ENCODE results near the gene SLC22A4.

The SLC22A4 gene

DNA sequence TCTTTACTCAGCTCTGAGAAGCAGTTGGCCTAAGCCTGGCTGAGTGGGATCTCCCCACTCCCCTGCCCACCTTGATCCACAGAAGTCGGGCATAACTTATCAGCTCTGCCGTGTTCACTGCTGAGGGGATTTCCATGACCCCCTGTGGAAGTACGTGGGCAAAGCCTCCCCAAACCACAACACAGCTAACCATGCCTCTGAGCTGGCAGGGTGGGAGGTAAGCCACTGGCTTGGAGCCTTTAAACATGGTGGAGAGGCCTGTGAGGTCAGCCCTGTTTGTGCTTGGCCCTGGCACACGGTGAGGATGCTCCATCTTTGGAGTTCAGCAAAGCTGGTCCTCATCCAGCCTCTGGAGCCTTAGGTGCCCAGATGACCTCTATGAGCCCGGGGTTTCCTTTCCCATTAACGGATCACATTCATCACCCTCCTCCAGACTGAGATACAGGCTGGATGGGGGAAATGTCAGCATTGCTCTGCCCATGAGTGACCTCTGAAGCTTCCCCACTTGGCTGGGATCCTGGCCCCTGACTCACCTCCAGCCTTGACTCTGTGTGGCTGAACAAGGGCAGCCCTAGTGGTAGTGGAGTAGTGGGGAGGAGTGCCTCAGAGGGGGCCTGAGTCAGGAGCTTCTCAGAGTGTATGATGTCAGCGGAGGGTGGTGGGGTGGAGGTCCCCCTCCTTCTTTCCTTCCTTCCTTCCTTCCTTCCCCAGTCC, 30.5 kb upstream of the SLC22A4 start:
- DNase-seq: no peak

DNA sequence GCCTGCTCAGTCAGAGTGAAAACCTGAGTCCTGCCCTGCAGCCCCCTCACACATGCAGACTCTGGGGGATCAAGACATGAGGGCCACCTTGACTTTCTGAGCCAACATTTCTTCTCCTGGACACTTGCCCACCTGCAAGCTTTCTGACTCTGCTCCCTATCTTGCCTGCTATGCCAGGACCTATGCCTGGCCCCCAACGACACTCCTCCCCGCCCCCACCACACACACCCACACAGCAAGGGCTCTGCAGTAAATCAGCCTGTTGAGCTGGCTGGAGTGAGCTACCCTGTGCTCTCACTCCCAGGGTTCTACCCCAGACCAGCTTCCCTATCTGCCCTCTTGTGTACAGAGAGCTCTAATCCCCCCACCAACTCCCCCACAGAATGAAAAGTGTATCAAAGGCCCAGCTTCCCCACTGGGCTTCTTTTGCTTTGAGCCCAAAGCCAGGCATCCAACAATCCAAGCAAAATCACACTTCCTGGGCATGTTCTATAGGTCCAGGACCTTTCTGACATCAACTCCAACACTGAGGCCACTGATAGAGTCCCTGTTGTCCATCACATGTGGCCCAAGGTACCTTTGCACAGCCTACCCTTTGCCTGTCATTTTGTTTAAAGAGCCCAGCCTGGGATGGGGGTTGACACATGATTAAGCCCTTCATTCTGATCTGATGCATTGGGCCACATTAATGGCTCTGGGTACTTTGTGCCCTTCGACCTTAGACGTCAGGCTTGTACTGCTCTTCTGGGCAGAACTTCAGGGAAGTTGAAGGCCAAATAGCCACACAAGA, 29.5 kb upstream of the SLC22A4 start:
- no peak for DNase-seq

DNA sequence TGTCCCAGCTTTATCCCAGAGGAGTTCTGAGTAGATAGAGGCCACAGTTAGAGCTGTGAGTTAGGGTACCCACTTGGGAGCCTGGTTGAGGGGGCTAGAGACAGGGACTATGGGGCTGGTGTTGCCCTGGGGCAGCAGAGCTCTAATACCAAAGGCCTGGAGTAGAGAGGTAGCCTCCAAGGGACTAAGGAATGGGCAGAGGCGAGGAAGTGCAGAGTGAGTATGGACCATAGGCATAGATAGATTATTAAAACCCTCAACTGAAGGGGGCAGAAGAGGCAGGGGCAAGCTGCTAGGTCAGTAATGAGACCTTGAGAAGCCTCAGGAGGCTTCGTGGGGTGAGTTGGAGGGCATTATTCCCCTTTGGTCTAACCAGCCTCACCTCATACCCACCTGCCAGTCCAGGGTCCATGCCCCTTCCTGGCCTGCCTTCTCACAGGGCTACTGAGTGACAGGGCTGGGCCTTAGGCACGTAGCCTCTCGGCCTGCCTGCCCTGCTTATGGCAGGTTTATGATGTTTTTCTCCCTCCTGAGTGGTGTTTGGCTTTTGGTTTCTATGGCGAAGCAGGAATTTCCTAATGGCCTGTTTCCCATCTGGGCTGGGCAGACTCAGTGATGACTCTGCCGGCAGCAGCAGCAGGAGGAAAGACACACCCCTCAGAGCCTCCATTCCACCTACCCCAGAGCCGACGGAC, 28.7 kb upstream of the SLC22A4 start:
- DNase-seq: no peak

DNA sequence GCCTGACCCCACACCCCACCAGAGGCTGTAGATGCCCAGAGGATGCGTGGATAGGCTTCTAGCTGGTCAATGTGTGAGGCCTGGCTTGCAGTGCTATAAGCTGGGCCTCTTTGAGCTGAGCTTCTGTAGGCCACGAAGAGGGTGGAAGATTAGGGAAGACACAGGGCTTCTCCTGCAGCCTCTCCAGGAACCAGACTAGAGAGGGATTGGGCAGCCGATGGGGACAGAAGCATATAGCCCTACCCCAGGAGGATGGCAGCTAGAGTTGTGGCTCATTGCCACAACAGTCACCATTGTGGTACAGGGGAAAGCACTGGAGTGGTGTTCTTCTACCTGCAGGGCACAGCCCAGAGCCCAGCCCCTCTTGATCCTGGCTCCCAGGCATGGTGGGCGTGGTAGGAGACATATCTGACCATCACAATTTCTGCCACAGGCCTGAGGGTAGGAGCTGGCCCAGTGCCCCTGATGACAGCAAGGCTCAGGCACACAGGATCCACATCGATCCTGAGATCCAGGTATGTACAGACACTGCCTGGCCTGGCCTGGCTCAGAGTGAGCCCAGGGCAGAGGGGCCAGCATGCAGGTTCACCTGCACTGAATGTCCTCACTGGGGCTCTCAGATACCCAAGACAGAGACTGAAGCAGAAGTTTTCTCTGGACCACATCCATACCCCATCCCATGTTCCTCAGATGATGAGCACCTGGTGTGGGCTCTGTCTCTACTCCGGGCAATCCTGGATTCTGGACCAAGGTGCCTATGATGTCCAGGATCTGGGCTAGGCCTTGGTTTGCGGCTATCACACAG, 28.0 kb upstream of the SLC22A4 start:
- no peak for DNase-seq

DNA sequence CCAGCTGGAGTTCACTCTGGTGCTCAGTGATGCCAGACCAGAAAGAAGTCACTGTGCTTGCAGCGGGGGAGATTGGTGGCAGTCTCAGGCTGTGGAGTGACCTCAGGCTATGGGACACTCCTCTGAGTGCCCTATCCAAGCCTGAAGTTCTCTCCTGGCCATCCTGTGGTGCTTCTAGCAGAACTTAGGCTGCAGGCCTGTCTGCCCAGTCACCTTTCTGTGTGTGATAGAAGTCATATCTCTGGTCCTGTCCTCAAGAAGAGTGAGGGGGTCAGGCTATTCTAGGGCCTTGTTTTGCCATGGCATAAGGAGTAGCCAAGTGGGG, 27.4 kb upstream of the SLC22A4 start:
- DNase-seq: no peak

DNA sequence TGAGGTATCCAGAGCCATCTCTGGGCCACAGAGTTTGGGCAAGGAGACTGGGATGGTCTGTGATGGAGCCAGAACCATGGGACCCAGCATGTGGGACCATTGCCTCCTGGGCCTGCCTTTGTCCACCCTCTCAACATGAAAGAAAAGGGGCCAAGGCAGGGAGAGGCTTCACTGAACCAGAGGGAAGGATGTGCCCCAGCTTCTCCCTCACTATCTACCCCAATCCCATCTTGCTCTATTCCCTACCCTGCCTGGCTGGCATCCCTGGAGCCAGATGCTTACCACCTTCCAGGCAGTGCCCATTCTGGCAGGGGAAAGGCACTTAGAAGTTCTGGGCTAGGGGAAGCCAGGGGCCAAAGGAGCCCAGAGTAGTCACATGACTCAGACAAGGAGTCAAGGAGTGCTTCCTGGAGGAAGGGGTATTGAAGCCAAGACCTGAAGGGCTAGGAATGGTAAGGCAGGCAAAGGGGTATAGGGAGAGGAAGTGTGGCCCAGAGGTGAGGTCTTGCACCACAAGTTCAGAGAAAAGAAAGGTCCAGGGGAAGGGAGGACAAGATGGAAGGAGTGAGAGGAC, 26.9 kb upstream of the SLC22A4 start:
- no peak for DNase-seq

DNA sequence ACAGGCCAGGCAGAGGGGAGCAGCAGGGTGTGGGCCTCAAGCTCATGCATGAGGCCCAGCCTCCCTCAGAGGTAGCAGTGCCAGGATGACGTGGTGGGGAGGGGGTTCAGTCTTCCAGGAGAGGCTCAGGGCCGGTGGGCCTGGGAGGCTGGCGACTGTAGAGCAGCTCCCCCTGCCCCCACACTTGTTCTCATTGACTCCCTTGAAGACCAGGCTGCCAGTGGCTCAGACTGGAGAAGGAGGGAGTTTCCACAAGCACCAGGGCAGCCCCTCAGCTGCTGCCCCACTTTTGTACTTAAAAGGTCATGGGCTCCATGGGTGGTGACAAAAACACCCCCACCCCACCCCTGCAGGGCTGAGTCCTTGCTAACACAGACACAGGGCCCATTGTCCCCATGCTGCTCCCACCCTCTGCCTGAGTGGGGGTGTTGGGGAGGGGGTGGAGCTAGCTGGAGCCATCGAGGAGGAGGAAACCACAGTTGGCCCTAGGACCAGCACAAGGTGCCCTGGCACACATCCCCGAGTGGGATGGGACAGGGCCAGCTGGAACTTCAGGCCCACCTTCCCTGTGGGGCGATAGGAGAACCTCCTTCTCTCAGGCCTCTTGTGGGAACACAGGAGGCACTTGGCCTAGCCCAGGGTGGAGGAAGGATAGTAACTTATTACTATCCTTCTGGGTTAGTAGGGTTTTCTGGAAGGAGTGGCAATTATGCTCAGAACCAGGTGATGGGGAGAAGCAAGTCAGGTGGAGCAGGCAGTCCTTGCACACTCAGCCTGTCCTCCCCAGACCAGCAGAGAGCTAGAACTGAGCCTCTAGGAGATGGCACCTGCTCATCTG, 26.0 kb upstream of the SLC22A4 start:
- DNase-seq: no peak

DNA sequence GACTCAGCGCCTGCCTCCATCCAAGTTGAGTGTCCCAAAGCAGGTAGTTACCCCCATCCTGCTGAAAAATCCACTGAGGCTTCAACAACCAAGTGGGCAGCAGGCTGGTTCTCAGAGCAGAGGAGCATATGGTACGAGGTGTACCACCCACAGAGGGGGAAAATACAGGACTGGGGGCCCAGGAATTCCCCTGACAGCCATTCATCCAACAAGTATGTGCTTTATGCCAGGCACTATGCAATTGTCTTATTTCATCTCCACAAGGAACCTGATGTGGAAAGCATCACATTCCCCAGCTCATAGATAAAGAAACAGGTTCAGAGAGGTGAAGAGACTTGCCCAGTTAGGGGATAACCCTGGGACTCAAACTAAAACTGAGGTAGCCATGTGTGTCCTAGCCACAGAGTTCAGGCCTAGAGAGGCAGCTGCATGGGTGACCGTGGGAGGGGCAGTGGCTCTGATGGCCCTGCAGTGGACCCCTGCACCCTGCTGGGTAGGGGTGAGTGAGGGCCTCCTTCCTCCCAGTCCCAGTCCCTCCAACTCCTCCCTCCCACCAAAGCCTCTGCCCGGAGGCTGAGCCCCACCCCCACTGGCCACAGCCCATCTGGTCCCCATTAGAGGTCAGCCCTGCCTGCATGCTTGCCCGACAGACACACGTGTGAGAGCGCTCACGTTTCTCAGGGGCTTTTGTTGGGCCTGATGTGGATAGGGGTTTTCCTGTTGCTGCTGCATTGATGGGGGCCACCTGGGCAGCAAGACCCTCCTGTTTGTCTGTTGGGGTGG, 25.2 kb upstream of the SLC22A4 start:
- DNase-seq: no peak

DNA sequence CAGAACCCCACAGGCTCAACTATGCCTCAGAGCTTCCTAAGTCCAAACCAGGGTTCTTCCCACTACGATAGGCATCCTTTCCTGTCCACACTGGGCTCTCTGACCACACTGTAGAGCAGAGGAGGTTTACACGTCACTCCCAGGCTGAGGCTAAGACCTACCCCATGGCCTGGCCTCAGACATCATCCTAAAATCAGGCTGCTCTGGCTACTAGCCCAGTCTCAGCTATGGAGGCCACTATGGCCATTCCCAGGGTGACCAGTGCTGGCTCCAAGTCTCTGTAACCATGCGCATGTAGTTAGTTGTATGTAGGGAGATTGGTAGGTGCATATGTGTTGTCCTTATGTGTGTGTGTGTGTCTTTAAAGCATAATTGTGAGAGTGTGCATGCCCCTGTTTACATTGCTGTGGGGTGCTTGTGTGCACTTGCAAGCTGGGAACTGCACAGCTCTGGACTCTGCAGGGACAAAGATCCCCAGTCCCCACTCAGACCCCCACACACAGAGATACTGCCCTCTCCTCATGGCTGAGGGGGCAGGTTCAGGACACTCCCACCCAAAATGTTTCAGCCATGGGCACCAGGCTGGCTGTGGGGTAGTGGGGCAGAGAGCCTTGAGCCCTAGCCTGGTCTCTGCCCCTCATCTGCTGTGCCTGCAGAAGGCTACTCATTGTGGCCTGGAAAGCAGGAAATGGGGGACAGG, 24.4 kb upstream of the SLC22A4 start:
- DNase-seq: no peak

DNA sequence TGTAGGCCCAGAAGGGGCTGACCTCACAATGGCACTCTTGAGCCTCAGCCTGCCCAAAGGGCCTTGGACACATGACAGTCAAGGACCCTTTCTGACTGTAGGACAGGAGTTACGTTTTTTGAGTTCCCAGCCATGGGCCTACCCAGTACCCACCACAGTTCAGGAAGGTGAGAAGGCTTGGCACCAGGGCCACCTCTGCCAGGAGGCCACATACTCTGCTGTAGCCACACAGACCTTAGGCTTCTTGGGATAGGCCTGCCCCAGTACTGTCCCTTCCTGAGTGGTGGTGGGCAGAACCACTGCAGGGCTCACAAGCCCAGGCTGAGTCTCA, 23.9 kb upstream of the SLC22A4 start:
- no peak for DNase-seq

DNA sequence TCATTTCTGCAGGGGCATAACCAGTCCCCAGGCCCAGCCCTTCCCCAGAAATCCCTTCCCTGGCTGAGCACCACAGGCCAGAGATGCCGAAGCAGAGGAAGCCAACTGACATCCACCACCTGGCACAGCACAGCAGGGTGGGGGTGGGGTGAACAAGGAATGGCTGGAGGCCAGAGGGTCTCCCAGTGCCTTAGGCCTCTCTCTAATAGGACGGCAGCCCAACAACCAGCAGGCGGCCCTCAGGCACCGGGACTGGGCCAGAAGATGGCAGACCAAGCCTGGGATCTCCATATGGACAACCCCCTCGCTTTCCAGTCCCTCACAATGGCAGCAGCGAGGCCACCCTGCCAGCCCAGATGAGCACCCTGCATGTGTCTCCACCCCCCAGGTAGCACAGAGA, 23.5 kb upstream of the SLC22A4 start:
- DNase-seq: no peak

DNA sequence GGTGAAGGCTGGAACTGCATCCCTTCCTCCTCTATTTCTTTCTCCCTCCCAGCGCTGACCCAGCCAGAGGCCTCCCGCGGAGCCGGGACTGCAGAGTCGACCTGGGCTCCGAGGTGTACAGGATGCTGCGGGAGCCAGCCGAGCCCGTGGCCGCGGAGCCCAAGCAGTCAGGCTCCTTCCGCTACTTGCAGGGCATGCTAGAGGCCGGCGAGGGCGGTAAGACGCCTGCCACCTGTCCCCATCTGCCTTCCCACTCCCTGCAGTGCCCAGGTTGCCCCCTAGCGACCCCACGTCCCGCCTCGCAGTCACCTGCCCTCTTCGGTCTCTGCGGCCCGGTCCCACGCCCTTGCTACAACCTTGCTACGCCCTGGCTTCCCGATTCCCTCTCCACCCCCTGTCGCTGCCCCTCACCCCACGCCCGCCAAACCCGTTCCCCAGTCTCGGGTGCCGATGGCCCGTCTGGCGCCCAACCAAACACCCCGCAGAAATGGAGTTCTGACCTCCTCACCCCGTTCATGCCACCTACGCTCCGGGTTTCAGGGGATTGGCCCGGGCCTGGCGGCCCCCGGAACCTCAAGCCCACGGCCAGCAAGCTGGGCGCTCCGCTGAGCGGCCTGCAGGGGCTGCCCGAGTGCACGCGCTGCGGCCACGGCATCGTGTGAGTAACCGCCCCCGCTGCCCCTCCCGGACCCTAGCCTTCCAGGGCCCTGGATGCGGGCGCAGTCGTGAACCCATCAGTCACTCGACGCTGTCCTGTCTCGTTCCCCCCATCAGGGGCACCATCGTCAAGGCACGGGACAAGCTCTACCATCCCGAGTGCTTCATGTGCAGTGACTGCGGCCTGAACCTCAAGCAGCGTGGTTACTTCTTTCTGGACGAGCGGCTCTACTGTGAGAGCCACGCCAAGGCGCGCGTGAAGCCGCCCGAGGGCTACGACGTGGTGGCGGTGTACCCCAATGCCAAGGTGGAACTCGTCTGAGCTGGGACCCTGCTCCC, 22.6 kb upstream of the SLC22A4 start:
- DNase-seq: no peak

DNA sequence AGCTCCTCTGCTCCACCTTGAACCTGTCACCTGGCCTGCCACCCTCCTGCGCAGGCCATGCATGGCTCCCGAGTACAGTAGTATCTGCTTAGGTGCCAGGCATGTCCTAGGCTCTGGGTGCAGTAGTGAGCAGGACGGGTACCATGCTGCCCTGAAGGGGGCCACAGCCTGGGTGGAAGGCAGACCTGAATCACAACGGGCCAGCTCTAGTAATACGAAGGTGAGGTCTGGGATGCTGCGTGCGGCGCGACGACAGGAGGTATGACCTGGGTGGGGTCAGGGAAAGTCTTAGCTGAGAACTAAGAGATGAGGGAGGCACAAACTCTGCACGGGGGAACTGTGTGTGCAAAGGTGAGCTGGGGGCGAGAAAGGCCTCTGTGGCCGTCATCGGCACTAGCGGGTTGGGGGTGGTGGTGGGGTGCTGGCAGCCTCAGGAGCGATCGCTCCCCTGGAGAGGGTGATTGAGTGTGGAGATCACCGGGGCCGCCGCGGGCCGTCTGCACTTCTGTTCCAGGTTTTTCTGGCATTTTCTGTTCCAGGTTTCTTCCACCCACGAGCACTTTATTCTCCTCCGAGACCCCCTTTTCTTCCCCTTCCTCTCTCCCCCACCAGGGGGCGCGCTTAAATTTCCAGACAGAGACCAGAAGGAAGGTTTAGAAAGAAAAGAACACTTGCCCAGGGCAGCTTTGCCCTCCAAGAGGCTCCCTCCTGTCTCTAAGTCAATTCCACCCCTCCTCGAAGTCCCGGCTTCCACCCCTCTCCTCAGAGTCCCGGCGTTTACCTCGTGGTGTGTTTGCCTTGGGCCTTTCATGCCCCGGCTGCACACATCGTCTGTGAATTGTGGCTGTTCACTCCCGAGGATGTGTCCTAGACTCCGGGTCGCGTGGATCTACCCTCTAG, 21.6 kb upstream of the SLC22A4 start:
- no peak for DNase-seq

DNA sequence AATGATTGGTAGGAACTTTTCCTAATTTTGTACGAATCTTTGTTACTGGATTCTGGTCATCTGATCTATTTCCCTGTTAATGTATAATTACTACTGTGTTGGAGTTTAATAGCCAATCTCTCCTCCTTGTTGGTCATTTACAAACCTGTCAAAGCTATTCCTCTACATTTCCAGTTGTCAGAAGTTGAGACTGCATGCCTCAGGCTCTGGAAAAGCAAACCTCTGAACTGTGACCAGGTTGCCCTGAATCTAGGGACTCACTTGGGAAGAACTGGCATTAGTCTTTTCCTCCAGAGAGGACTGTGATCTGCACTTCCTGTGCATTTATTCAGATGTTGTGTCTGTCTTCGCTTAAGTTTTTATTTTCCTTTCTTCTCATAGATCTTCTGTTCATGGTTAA, 20.6 kb upstream of the SLC22A4 start:
- DNase-seq: no peak

DNA sequence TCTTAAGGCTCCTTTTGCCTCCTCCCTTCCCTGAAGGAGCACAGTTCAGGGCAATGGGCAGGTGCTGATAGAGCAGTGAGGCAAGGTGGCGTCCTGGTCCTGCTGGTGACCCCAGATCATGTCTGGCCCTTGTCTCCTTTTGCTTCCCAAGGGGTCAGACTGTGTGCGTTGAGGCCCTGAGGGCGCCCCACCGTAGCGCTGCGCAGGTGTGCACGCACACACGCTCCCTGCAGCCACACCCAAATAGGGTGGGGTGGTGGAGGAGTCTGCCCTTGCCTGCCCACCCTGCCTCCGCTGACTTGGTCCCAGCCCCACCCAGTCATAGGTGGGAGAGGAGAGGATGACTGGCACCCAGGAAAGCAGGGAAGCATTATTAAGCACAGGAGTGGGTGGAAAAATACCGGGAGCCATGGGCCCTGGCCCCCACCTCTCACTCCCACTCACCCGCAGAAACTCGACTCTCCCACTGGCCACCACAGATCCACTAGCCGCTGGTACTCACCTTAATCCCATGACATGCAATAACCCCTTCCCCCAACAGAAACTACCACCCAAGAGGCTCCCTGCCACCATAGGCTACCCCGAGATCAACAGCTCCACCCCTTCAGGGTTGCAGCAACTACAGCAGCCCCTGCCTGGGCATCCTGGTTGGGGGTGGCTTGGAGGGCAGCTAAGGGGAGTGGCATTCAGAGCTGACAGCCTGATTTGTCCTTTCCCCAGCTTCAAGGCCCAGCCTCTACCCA, 20.0 kb upstream of the SLC22A4 start:
- DNase-seq: no peak

DNA sequence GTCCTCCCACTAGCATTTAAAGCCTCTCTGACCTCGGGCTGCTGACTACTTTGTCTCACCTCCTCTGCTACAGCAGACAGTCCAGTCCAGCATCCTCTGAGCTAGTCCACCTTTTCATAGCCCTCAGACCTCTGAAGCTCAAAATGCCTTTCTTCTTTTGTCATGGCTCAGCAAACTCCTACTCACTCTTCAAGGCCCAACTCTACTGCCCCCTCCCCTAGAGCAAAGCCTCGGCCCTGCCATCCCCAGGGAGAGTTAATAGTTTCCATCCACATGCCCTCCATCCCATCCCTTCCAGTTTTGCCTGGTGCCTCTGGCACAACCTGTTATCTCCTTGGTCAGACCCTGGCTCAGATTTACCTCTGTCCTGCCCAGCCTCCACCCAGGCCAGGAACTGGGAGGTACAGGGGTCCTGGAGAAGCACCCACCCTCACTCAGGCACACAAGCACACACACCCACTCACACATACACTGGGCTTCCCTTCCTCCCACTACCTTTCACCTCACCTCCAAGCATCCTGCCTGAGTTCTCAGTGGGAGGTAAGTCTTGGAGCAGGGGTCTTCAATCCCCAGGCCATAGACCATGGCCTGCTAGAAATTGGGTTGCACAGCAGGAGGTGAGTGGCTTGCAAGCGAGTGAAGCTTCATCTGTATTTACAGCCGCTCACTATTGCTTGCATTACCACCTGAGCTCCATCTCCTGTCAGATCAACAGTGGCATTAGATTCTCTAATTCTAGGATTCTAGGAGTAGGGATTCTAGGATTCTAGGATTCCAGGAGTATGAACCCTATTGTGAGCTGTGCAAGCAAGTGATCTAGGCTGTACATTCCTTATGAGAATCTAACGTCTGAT, 18.6 kb upstream of the SLC22A4 start:
- no peak for DNase-seq

DNA sequence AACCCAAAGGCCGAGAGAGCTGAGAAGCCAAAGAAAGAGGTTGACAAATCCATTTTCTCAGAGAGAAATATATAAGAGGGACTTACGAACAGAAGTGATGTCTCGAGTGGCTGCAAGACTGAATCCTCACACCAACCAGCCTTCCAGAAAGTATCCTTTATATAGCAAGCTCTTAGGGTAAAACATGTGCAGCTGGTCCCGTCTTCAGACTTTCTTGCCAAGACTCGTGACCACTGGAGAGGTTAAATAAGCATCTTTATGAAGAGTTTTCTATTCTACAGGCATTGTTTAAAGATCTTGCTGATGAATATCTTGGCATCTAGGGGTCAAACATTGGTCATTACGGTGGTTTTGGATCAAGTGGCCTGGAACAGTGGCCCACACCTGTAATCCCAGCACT, 16.9 kb upstream of the SLC22A4 start:
- DNase-seq: no peak

Measured in NCI-H1048 (cell line).